Keratinocyte (primary cell): Measurements from ENCODE around the gene RGS1. TPM values are rescaled to one million over a fixed set of nuclear protein-coding genes. Genes with fewer than 3 reads are reported as not detected.

ENCODE experiments used
- DNase-seq: peaks from one replicate; pipeline ENCODE4 v3.0.0-alpha.2; 2011; ENCODE audit warnings: low read depth, missing footprints, low spot score
- FAIRE-seq: peaks from 2 replicates; lab custom pipeline; 2011; peaks lifted over from hg19 to GRCh38; lab: Jason Lieb, UNC
- H2AFZ ChIP-seq: 2 replicates; pipeline ENCODE4 v1.6.0; 2012; ENCODE audit warnings: low read length, control low read depth, inconsistent platforms; ENCODE audit not compliant: control insufficient read depth
- H3K27ac ChIP-seq: 2 replicates; pipeline ENCODE4 v1.5.1; 2011; ENCODE audit warnings: low read length; ENCODE audit not compliant: control insufficient read depth, insufficient read depth
- H3K27me3 ChIP-seq: 3 replicates; pipeline ENCODE4 v1.6.0; 2011; ENCODE audit warnings: low read length; ENCODE audit not compliant: control insufficient read depth, insufficient read depth; ENCODE audit errors: extremely low read depth
- H3K36me3 ChIP-seq, 2 experiments: 2 replicates in 1 of 2; 3 replicates in 1 of 2; pipeline ENCODE4 v1.5.1; 2011; ENCODE audit warnings: low read length in 2 of 2, mild to moderate bottlenecking in 1 of 2; ENCODE audit not compliant: control insufficient read depth in 2 of 2, insufficient read depth in 2 of 2; ENCODE audit errors: extremely low read depth in 1 of 2
- H3K4me1 ChIP-seq: 3 replicates; pipeline ENCODE4 v1.5.1; 2011; ENCODE audit warnings: low read length; ENCODE audit not compliant: control insufficient read depth, insufficient read depth; ENCODE audit errors: extremely low read depth
- H3K4me2 ChIP-seq: 3 replicates; pipeline ENCODE4 v1.6.0; 2011; ENCODE audit warnings: low read depth, low read length; ENCODE audit not compliant: control insufficient read depth, insufficient read depth; ENCODE audit errors: extremely low read depth
- H3K4me3 ChIP-seq, 3 experiments: fragments of 200-600 bp in 1 of 3; sonication (generic) in 1 of 3; 2 replicates in 2 of 3; 3 replicates in 1 of 3; pipeline ENCODE4 v1.5.1; 2011 to 2016; ENCODE audit warnings: low read length in 3 of 3, mild to moderate bottlenecking in 3 of 3, control low read depth in 2 of 3, inconsistent platforms in 1 of 3, low read depth in 1 of 3, mixed read lengths in 1 of 3, mixed run types in 1 of 3, moderate library complexity in 1 of 3; ENCODE audit not compliant: control insufficient read depth in 2 of 3, insufficient read depth in 2 of 3; ENCODE audit errors: extremely low read depth in 1 of 3
- H3K79me2 ChIP-seq: 2 replicates; pipeline ENCODE4 v1.6.0; 2012; ENCODE audit warnings: low read length; ENCODE audit not compliant: control insufficient read depth, insufficient read depth
- H3K9ac ChIP-seq: 3 replicates; pipeline ENCODE4 v1.6.0; 2011; ENCODE audit warnings: low read length; ENCODE audit not compliant: control insufficient read depth, insufficient read depth; ENCODE audit errors: extremely low read depth
- H3K9me1 ChIP-seq: 3 replicates; pipeline ENCODE4 v1.6.0; 2011; ENCODE audit warnings: low read length; ENCODE audit not compliant: control insufficient read depth, insufficient read depth; ENCODE audit errors: extremely low read depth
- H3K9me3 ChIP-seq: 2 replicates; pipeline ENCODE4 v1.5.1; 2012; ENCODE audit warnings: low read depth, low read length; ENCODE audit not compliant: control insufficient read depth
- H4K20me1 ChIP-seq: 3 replicates; pipeline ENCODE4 v1.6.0; 2011; ENCODE audit warnings: low read length; ENCODE audit not compliant: control insufficient read depth, insufficient read depth; ENCODE audit errors: extremely low read depth
- EZH2 ChIP-seq: IDR thresholded peaks from one replicate; pipeline ENCODE4 v1.6.1; 2012; ENCODE audit warnings: inconsistent platforms, mild to moderate bottlenecking, low read length, moderate library complexity
- dilution Hi-C: fragments of 300-500 bp; cut with MboI; formaldehyde crosslinking; loops from one replicate; pipeline ENCODE4 v1.7.0; 2020; ENCODE audit warnings: low sequenced_read_pairs; ENCODE audit not compliant: extremely low pct_ligation_motif_present
- polyA plus RNA-seq, 5 experiments: library from polyadenylated mRNA; depleted of rRNA in 3 of 5; stranded (reverse) in 3 of 5; stranded (forward) in 1 of 5; unstranded in 1 of 5; fragments of >200 nt; gene quantifications; 1 replicate in 1 of 5; 2 replicates in 3 of 5; 3 replicates in 1 of 5; pipeline versions ENCODE4 v1.2.1 to v1.2.3, GENCODE V29; 2011 to 2012; ENCODE audit warnings: missing spikeins in 2 of 5, low read depth in 1 of 5, low replicate concordance in 1 of 5
- TF ChIP-seq, protein P1 (sequence below), 3 experiments: IDR thresholded peaks in 1 of 3; conservative IDR thresholded peaks in 1 of 3; optimal IDR thresholded peaks in 1 of 3; 2 replicates in 2 of 3; 3 replicates in 1 of 3; pipeline versions ENCODE3 to v1.5.1; 2011; ENCODE audit warnings: low read length in 3 of 3, mild to moderate bottlenecking in 3 of 3, moderate library complexity in 2 of 3, control low read depth in 1 of 3, inconsistent platforms in 1 of 3; ENCODE audit not compliant: insufficient read depth in 2 of 3; ENCODE audit errors: extremely low read depth in 1 of 3

Gene RGS1
- polyA plus RNA-seq, 1 donor (not counting 4 experiments of a cell fraction or from before 2014, with no cell fraction given): 0.05 TPM

DNA sequence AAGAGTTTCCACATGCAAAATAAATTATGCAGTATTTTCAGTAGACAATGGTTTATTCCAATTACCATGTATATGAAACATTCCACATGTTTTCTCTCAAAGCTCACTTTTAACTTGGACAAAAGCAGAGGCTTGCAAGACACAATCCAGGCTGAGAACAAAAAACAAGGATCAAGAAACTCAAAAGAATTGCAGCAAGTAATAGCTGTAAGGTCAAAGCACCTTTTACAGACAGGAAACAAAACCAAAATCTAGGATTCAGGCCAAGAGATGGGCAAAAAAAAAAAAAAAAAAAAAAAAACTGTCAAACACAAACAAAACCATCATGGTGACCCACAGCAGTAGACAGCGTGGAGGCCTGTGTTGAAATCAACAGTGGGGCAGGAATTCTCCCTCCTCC lies 9.3 kb downstream of the RGS1 start:
- Histone ChIP-seq H3K9me1 (no peaks in the 10 kb centered on the region), H3K27me3 (no peaks in the 10 kb centered on the region), H3K9ac (no peak overlapping the region), H3K27ac (no peak overlapping the region), H3K4me1 (no peaks in the 10 kb centered on the region), H3K9me3 (no peaks in the 10 kb centered on the region), H4K20me1 (no peaks in the 10 kb centered on the region), H3K79me2 (no peaks in the 10 kb centered on the region), H3K4me2 (no peak overlapping the region), H3K36me3 (no peaks in the 10 kb centered on the region), H3K4me3 (no peak overlapping the region), H2AFZ (no peak overlapping the region)
- no peak for FAIRE-seq
- DNase-seq: no peak
- TF ChIP-seq EZH2: no peak
- TF ChIP-seq, protein P1, sequence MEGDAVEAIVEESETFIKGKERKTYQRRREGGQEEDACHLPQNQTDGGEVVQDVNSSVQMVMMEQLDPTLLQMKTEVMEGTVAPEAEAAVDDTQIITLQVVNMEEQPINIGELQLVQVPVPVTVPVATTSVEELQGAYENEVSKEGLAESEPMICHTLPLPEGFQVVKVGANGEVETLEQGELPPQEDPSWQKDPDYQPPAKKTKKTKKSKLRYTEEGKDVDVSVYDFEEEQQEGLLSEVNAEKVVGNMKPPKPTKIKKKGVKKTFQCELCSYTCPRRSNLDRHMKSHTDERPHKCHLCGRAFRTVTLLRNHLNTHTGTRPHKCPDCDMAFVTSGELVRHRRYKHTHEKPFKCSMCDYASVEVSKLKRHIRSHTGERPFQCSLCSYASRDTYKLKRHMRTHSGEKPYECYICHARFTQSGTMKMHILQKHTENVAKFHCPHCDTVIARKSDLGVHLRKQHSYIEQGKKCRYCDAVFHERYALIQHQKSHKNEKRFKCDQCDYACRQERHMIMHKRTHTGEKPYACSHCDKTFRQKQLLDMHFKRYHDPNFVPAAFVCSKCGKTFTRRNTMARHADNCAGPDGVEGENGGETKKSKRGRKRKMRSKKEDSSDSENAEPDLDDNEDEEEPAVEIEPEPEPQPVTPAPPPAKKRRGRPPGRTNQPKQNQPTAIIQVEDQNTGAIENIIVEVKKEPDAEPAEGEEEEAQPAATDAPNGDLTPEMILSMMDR (optimal IDR thresholded peaks at IDR 0.05 in 1 of 3, IDR thresholded peaks at IDR 0.05 in 1 of 3, conservative IDR thresholded peaks at IDR 0.05 in 1 of 3; ENCODE audit: extremely low read depth in 1 of 3, insufficient read depth in 2 of 3, low read length in 3 of 3): no peak
- dilution Hi-C loops: no loop called here

DNA sequence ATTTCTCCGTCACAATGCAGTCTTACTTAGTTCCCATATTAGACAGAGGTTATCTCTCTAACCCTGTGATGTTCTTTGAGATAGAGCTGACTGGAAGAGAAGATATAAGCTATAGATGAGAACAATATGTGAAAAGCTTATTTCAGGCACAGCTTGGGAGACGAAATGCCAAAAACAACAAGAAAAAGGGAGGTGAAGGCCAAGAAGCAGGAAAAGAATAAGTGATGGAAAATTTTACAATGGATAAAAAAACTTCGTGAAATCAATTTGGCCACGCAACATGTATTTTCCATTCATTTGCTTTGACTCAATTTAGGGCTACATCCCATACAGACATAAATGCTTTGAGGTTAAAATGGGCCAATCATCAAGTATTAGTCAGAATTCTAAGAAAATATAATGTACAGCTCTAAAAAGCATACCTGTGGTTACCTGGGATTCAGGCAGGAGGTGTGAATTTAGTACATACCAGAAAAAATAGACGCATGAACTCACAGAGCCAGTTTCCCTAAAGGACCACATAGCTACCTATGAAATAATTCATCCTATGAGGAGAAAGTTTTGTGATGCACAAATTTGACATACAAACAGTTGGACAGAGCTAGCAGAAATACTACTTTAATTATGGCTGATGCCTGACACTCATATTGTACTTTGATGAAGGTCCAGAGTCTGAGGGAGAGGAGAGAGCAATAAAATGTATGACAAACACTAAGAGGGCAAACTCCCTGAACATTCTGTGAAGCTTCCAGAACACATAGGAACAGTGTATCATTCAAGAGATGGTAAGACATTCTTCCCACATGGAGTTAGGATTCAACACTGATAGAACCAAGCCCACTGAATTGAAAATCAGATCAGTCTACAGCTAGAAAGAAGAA lies 12.1 kb downstream of the RGS1 start:
- H3K4me2 ChIP-seq: no peak overlapping the region
- DNase-seq (no peak), FAIRE-seq (no peak)
- H3K4me3 ChIP-seq: no peak overlapping the region
- H2AFZ ChIP-seq: no peak overlapping the region
- no peaks in the 10 kb centered on the region for H3K9me3 ChIP-seq
- no peak overlapping the region for H3K27ac ChIP-seq
- TF ChIP-seq, protein P1 (optimal IDR thresholded peaks at IDR 0.05 in 1 of 3, IDR thresholded peaks at IDR 0.05 in 1 of 3, conservative IDR thresholded peaks at IDR 0.05 in 1 of 3; ENCODE audit: extremely low read depth in 1 of 3, insufficient read depth in 2 of 3, low read length in 3 of 3): no peak
- no peak for TF ChIP-seq EZH2
- no peaks in the 10 kb centered on the region for H3K36me3 ChIP-seq
- H3K27me3 ChIP-seq: no peaks in the 10 kb centered on the region
- H4K20me1 ChIP-seq: no peaks in the 10 kb centered on the region
- dilution Hi-C loops: no loop called here
- H3K79me2 ChIP-seq: no peaks in the 10 kb centered on the region
- no peaks in the 10 kb centered on the region for H3K9me1 ChIP-seq
- no peaks in the 10 kb centered on the region for H3K4me1 ChIP-seq
- H3K9ac ChIP-seq: no peak overlapping the region
